Trophoblast cell (in vitro differentiated cells and primary cell): ENCODE measurements around the gene AXIN1.

Experiments used
- DNase-seq, 2 donors: peaks; one replicate each; pipeline ENCODE4 v3.0.0-alpha.2; 2016
- H2AFZ ChIP-seq: 2 replicates; pipeline ENCODE4 v1.6.1; 2013; ENCODE audit warnings: low read length, moderate library complexity, mild to moderate bottlenecking; ENCODE audit not compliant: insufficient read depth, poor library complexity
- H2AK5ac ChIP-seq: 2 replicates; pipeline ENCODE4 v1.6.1; 2013; ENCODE audit warnings: mild to moderate bottlenecking, low read length
- H2BK120ac ChIP-seq: 2 replicates; pipeline ENCODE4 v1.6.1; 2013; ENCODE audit warnings: low read length, mild to moderate bottlenecking, moderate library complexity; ENCODE audit not compliant: insufficient read depth, poor library complexity
- H2BK12ac ChIP-seq: 2 replicates; pipeline ENCODE4 v1.6.1; 2013; ENCODE audit warnings: mild to moderate bottlenecking, low read length, moderate library complexity
- H2BK5ac ChIP-seq: 2 replicates; pipeline ENCODE4 v1.6.1; 2013; ENCODE audit warnings: low read length, low read depth, moderate library complexity, mild to moderate bottlenecking; ENCODE audit not compliant: poor library complexity
- H3K14ac ChIP-seq: 2 replicates; pipeline ENCODE4 v1.6.1; 2013; ENCODE audit warnings: mild to moderate bottlenecking, low read length
- H3K18ac ChIP-seq: 2 replicates; pipeline ENCODE4 v1.6.1; 2013; ENCODE audit warnings: mild to moderate bottlenecking, low read length
- H3K23ac ChIP-seq: 2 replicates; pipeline ENCODE4 v1.6.1; 2013; ENCODE audit warnings: low read length
- H3K27ac ChIP-seq: 2 replicates; pipeline ENCODE4 v1.5.1; 2013; ENCODE audit warnings: low read depth, mild to moderate bottlenecking, inconsistent platforms, low read length, moderate library complexity
- H3K27me3 ChIP-seq: 2 replicates; pipeline ENCODE4 v1.6.1; 2013; ENCODE audit warnings: inconsistent platforms, mild to moderate bottlenecking, low read length, moderate library complexity; ENCODE audit not compliant: insufficient read depth
- H3K36me3 ChIP-seq, 2 experiments: 1 replicate in 1 of 2; 2 replicates in 1 of 2; pipeline ENCODE4 v1.6.1; 2013; ENCODE audit warnings: low read length in 2 of 2, mild to moderate bottlenecking in 2 of 2, moderate library complexity in 1 of 2; ENCODE audit not compliant: insufficient read depth in 2 of 2, control insufficient read depth in 1 of 2
- H3K4ac ChIP-seq: 2 replicates; pipeline ENCODE4 v1.6.1; 2013; ENCODE audit warnings: low read depth, mild to moderate bottlenecking, low read length, moderate library complexity
- H3K4me1 ChIP-seq, 2 experiments: 1 replicate in 1 of 2; 2 replicates in 1 of 2; pipeline ENCODE4 v1.6.1; 2013; ENCODE audit warnings: low read length in 2 of 2, mild to moderate bottlenecking in 2 of 2, moderate library complexity in 1 of 2; ENCODE audit not compliant: insufficient read depth in 2 of 2, control insufficient read depth in 1 of 2
- H3K4me2 ChIP-seq: 2 replicates; pipeline ENCODE4 v1.6.1; 2013; ENCODE audit warnings: inconsistent platforms, mild to moderate bottlenecking, low read length, moderate library complexity
- H3K4me3 ChIP-seq: 2 replicates; pipeline ENCODE4 v1.5.1; 2013; ENCODE audit warnings: mild to moderate bottlenecking, low read depth, low read length, inconsistent platforms
- H3K79me1 ChIP-seq: one replicate; pipeline ENCODE4 v1.6.1; 2013; ENCODE audit warnings: low read length
- H3K79me2 ChIP-seq: 2 replicates; pipeline ENCODE4 v1.6.1; 2013; ENCODE audit warnings: low read length, mild to moderate bottlenecking; ENCODE audit not compliant: control insufficient read depth, insufficient read depth, poor library complexity
- H3K9ac ChIP-seq: 2 replicates; pipeline ENCODE4 v1.6.1; 2013; ENCODE audit warnings: mild to moderate bottlenecking, low read length
- H3K9me3 ChIP-seq: 2 replicates; pipeline ENCODE4 v1.6.1; 2013; ENCODE audit warnings: low read depth, mild to moderate bottlenecking, control low read depth, inconsistent platforms, low read length; ENCODE audit not compliant: insufficient read depth
- H4K12ac ChIP-seq: 2 replicates; pipeline ENCODE4 v1.6.1; 2013; ENCODE audit warnings: low read depth, mild to moderate bottlenecking, low read length, moderate library complexity
- H4K8ac ChIP-seq: 2 replicates; pipeline ENCODE4 v1.6.1; 2013; ENCODE audit warnings: low read depth, mild to moderate bottlenecking, low read length, moderate library complexity
- H4K91ac ChIP-seq: one replicate; pipeline ENCODE4 v1.6.1; 2013; ENCODE audit warnings: low read depth, mild to moderate bottlenecking, low read length, moderate library complexity
- WGBS: extraction: QIAGEN DNeasy Blood & Tissue Kit; methylation state at CpG from one replicate; pipeline ENCODE4 v1.1.7; 2013; ENCODE audit warnings: missing lambda C conversion rate; ENCODE audit not compliant: insufficient read length, insufficient coverage; ENCODE audit errors: extremely low coverage; 5-methylcytosine and 5-hydroxymethylcytosine counted together

The AXIN1 gene

DNA sequence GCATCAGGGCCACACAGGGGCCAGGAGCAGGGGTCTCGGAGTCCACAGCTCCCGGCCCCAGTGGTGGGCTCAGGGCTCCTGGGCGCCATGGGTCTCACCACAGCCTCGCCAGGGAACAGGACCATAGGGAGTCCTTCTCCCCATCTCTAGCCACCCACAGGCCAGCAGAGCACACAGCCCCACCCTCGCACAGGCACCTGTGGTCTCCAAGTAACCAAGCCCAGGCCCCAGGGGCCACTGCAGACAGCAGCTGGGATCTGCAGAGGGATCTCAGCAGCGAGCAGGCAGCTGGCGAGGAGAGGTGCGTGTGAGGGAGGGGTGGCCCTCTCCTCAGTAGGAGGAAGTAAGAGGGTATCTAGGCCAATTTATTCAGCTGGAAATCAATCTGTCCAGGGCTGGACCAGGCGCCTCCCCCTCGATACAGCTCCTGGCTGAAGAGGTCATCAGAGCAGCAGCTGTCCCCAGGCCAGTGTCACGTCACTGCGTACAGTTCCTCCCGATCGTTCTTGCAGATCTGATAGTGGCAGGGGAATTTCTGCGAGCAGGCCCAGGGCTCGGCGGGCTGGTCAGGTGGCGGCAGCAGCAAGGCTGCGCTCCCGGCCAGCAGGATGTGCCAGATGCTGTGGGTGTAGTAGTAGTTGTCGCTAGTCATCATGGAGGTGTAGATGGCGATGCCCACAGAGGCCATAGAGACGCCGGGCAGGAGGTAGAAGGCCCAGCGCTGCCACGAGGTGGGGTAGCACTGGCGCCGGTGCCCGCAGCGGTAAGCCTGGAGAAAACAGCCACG lies 19.2 kb upstream of the AXIN1 start:
- Histone ChIP-seq H4K12ac (no peak overlapping the region), H3K4me1 (peaks cover 4 to 12% of the 10 kb centered on the region in 2 experiments), H3K79me1 (no peaks in the 10 kb centered on the region), H2BK120ac (no peak overlapping the region), H2BK5ac (no peak overlapping the region), H3K9ac (no peak overlapping the region), H3K79me2 (no peaks in the 10 kb centered on the region), H2AFZ (no peak overlapping the region), H3K14ac (no peak overlapping the region), H3K27me3 (no peaks in the 10 kb centered on the region), H3K18ac (no peak overlapping the region), H3K4me2 (no peak overlapping the region), H3K23ac (no peak overlapping the region), H3K9me3 (peaks cover 3% of the 10 kb centered on the region), H3K4ac (no peak overlapping the region), H2BK12ac (no peak overlapping the region), H3K27ac (no peak overlapping the region), H4K91ac (no peak overlapping the region), H4K8ac (no peak overlapping the region), H3K36me3 (peaks cover 77 to 82% of the 10 kb centered on the region in 2 experiments), H3K4me3 (peak overlapping the region; percentile 24), H2AK5ac (no peak overlapping the region)
- WGBS, result no CpG with 5 or more reads among the region's 31 CpGs
- DNase-seq, result peak; percentile 89 to 92

DNA sequence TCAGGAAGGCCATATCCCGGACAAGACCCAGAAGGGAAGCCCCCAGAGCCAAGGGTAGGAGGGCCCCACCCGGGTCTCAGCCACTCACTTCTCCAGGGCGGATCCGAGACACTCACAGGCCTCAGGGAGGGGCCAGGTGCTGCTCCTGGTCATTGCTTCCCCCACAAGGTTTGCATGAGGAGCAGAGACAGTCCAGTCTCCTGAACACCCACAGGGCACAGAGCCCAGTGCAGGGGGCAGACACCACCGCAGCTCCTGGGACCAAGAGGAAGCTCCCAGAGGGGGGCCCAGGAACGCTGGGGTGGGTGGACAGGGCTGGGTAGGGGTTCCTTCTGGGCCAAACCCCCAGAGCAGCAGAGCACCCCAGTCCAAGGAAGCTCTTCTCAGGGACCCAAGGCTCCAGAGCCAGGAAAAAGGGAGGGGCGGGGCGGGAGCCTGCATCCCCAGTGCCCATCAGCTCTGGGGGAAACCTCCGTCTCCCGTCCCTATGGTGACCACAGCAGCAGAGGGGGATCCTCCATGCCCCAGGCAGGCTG lies 18.5 kb upstream of the AXIN1 start:
- peak overlapping the region; percentile 40 for H4K12ac ChIP-seq
- peak overlapping the region; percentile 13 for H4K8ac ChIP-seq
- peaks cover 77 to 82% of the 10 kb centered on the region in 2 experiments for H3K36me3 ChIP-seq
- no peaks in the 10 kb centered on the region for H3K79me2 ChIP-seq
- no peak overlapping the region for H2BK5ac ChIP-seq
- peak overlapping the region; percentile 3 for H4K91ac ChIP-seq
- H3K23ac ChIP-seq, result no peak overlapping the region
- H3K9ac ChIP-seq, result no peak overlapping the region
- no peak overlapping the region for H3K18ac ChIP-seq
- H3K4me2 ChIP-seq, result peak overlapping the region; percentile 49
- H2AK5ac ChIP-seq, result peak overlapping the region; percentile 22
- H2AFZ ChIP-seq, result no peak overlapping the region
- WGBS, result no CpG with 5 or more reads among the region's 10 CpGs
- no peaks in the 10 kb centered on the region for H3K27me3 ChIP-seq
- H2BK120ac ChIP-seq, result no peak overlapping the region
- H3K14ac ChIP-seq, result no peak overlapping the region
- no peaks in the 10 kb centered on the region for H3K9me3 ChIP-seq
- peaks cover 4 to 12% of the 10 kb centered on the region in 2 experiments for H3K4me1 ChIP-seq
- H3K27ac ChIP-seq, result peak overlapping the region; percentile 19
- H2BK12ac ChIP-seq, result no peak overlapping the region
- no peak overlapping the region for H3K4ac ChIP-seq
- H3K79me1 ChIP-seq, result no peaks in the 10 kb centered on the region
- no peak overlapping the region for H3K4me3 ChIP-seq
- no peak for DNase-seq

DNA sequence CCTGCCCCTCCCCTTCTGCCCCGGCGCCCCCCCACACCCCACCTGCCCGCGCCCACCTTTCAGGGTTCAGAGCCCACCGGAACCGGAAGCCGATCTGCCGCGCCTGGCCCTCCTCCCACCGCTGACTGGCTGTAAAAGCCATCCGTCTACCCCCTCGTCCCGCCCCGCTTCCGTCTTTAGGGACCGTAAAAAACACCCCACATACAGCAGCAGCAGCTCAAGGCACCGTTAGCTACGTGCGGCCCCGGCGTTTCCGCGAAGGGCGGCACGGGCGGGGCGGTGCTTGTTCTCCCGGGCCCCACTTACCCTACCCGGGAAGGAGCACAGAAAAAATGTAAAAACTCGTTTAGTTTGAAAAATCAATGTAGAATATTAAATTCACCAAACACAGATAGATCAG lies 17.9 kb upstream of the AXIN1 start, which contains the start of gene MRPL28:
Gene MRPL28, minus strand, starts transcription at position 96 of the 400 bp plus-strand sequence. CDS start 320 bp downstream, outside the sequence.
- DNase-seq, result peak; percentile 87 to 92
- no peak within 1 kb of the TSS for H3K4ac ChIP-seq
- H2BK120ac ChIP-seq, result no peak within 1 kb of the TSS
- no peaks in the 10 kb centered on the region for H3K79me1 ChIP-seq
- H3K9ac ChIP-seq, result no peak within 1 kb of the TSS
- peaks cover 73 to 78% of the 10 kb centered on the region in 2 experiments for H3K36me3 ChIP-seq
- no peak within 1 kb of the TSS for H2BK5ac ChIP-seq
- H2AK5ac ChIP-seq, result peak within 1 kb of the TSS; percentile 22
- no peak within 1 kb of the TSS for H2AFZ ChIP-seq
- peak within 1 kb of the TSS; percentile 3 for H4K91ac ChIP-seq
- no peaks in the 10 kb centered on the region for H3K79me2 ChIP-seq
- no peak within 1 kb of the TSS for H3K14ac ChIP-seq
- no peak within 1 kb of the TSS for H3K18ac ChIP-seq
- peak within 1 kb of the TSS; percentile 40 for H4K12ac ChIP-seq
- H3K4me2 ChIP-seq, result peak within 1 kb of the TSS; percentile 56
- H2BK12ac ChIP-seq, result no peak within 1 kb of the TSS
- peak within 1 kb of the TSS; percentile 13 for H4K8ac ChIP-seq
- H3K4me3 ChIP-seq, result peak within 1 kb of the TSS; percentile 39
- H3K9me3 ChIP-seq, result no peaks in the 10 kb centered on the region
- H3K27me3 ChIP-seq, result no peaks in the 10 kb centered on the region
- H3K4me1 ChIP-seq, result peaks cover 4 to 12% of the 10 kb centered on the region in 2 experiments
- peak within 1 kb of the TSS; percentile 19 for H3K27ac ChIP-seq
- no peak within 1 kb of the TSS for H3K23ac ChIP-seq
- no CpG with 5 or more reads among the region's 30 CpGs for WGBS

DNA sequence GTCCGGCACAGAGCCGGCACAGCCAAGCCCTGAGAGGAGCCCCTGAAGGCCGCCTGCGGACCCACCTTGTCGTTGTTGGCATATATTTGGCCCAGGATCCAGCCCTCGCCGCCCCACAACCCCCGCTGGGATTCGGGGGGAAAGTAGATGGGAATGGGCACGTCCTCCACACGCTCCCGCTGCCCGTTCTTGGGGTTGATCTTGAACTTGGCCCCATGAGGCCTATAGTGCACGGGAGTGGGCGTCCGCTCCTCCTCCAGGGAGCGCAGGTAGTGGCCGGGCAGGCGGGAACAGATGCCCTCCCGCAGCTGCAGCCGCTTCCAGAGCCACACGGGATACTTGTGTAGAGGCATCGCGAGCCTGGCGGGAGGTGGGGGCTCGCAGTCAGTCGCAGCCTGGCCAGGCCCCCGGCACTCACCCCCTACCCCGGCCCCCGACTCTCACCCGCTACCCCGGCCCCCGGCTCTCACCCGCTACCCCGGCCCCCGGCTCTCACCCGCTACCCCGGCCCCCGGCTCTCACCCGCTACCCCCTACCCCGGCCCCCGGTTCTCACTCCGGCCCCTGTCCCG lies 17.4 kb upstream of the AXIN1 start:
- Histone ChIP-seq H3K18ac (no peak overlapping the region), H3K4me3 (peak overlapping the region; percentile 39), H4K8ac (no peak overlapping the region), H2AFZ (no peak overlapping the region), H3K79me2 (no peaks in the 10 kb centered on the region), H3K36me3 (peaks cover 69 to 74% of the 10 kb centered on the region in 2 experiments), H3K9me3 (no peaks in the 10 kb centered on the region), H4K12ac (no peak overlapping the region), H2BK120ac (no peak overlapping the region), H3K23ac (no peak overlapping the region), H3K14ac (no peak overlapping the region), H3K79me1 (no peaks in the 10 kb centered on the region), H3K4ac (no peak overlapping the region), H3K9ac (no peak overlapping the region), H4K91ac (no peak overlapping the region), H3K27me3 (no peaks in the 10 kb centered on the region), H2BK12ac (no peak overlapping the region), H3K4me2 (peak overlapping the region; percentile 38), H2AK5ac (no peak overlapping the region), H3K27ac (no peak overlapping the region), H2BK5ac (no peak overlapping the region), H3K4me1 (peaks cover 4 to 12% of the 10 kb centered on the region in 2 experiments)
- WGBS, result no CpG with 5 or more reads among the region's 44 CpGs
- peak in 1 of 2 donors; percentile 43 for DNase-seq
